22Rv1 (cell line): ENCODE data around the gene BTBD9.

ENCODE experiments used
- H3K27ac ChIP-seq: fragments of 450-650 bp; 2 replicates; pipeline ENCODE4 v1.5.1; 2017
- ZFX ChIP-seq: fragments of 450-650 bp; IDR thresholded peaks from 2 replicates; pipeline ENCODE4 v1.6.1; 2017; ENCODE audit warnings: antibody characterized with exemption, borderline replicate concordance
- TF ChIP-seq, protein P1 (sequence below): fragments of 450-650 bp; IDR thresholded peaks from 2 replicates; pipeline ENCODE4 v1.5.1; 2017; ENCODE audit warnings: mild to moderate bottlenecking

BTBD9 gene

DNA sequence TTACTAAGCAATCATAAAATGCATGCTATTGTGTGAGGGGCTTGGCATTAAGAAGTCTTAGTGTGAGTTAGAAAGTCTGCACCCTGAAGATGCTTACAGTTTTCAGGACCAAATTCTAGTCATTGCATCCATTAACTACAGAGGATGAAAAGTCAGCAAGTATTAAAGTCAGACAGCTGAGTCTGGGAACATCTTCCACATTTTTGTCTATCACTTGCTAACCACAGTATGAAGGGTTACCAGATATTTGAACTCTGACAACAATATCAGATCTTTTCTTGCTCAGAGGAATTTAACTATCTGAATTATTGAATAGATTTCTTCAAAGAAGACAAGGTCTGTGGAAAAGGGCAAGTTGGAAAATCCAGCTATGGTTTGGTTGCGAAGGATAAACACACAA, 264.4 kb downstream of the BTBD9 start:
- no peak overlapping the region for H3K27ac ChIP-seq
- TF ChIP-seq ZFX = no peak
- TF ChIP-seq, protein P1, sequence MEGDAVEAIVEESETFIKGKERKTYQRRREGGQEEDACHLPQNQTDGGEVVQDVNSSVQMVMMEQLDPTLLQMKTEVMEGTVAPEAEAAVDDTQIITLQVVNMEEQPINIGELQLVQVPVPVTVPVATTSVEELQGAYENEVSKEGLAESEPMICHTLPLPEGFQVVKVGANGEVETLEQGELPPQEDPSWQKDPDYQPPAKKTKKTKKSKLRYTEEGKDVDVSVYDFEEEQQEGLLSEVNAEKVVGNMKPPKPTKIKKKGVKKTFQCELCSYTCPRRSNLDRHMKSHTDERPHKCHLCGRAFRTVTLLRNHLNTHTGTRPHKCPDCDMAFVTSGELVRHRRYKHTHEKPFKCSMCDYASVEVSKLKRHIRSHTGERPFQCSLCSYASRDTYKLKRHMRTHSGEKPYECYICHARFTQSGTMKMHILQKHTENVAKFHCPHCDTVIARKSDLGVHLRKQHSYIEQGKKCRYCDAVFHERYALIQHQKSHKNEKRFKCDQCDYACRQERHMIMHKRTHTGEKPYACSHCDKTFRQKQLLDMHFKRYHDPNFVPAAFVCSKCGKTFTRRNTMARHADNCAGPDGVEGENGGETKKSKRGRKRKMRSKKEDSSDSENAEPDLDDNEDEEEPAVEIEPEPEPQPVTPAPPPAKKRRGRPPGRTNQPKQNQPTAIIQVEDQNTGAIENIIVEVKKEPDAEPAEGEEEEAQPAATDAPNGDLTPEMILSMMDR = no peak

DNA sequence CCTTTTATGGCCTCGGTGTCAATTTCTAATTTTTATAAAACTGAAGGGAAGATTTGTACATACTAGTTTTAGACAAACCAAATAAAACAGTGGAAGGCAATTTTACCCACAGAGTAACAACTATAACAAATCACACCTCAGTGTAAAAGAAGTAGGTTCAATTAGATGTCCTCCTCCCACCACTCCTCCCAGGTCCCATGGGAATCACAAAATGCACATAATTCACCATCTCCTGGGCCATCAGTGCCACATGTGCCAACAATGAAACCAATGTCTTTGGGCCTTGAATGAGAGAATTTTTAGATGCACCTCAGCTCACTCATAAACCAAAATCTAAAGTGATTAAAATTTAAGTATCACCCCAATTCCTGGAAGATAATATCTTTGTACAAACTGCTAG, 267.8 kb downstream of the BTBD9 start:
- H3K27ac ChIP-seq = no peak overlapping the region
- TF ChIP-seq ZFX = no peak
- TF ChIP-seq, protein P1 = no peak

DNA sequence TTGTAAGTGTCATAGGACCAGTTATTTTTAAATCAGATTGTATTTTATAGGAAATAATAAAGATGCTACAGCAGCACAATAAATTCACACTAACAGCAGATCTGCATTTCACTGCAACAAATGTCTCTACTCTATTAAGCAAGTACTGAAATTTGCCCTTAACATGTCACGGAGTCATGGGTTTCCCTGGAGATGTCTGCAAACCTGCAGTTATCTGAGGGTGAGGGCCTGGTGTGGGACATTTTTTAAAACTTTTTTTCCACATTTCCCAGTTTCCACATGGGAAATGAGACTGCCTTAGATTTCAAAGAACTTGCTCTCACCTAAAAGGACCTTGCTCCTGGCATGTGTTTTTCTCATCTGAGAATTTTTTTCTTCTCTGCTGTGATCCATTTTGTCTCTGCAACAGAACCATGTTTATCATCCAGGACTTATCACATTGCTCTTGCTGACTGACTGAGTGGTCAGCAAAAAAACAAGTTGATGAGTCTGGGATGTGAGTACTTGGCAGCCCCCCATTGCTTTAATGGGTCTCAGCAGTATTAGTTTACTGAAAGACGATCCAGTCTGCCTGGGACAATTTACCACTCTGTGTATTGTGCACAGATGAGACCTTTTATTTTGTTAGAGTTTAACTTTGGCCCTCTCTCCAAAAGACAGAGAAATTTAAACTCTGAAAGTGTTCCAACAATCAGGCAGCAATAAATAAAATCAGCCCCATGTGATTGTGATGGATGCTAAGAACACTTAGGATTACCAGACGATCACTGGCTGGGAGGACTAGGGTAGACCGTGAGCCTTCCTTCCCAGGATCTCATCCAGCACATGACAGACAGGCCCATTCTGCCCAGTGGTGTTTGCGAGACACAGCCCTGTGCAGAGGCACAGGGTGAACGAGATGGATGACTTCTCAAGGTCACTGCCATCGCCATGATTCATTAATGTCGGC, 268.8 kb downstream of the BTBD9 start:
- H3K27ac ChIP-seq = no peak overlapping the region
- TF ChIP-seq, protein P1 = no peak
- TF ChIP-seq ZFX = no peak

DNA sequence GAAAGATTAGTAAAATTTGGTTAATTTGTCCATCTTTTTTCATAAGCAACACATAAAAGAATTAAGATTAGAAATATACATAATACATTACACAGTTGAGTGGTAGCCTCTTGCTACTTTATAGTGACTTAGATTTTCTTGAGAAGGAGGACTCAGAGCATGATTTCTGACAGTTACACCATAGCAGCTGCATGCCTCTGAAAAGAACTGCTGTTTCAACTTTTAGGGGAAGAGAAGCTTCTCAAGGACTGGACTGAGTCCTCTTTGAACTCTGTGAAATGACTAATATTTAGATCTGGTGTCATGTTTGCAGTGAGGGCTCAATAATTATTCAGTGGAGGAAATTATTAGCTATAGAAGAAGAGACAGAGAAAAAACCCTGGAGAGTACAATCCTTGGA, 272.5 kb downstream of the BTBD9 start:
- no peak overlapping the region for H3K27ac ChIP-seq
- TF ChIP-seq, protein P1 = no peak
- no peak for TF ChIP-seq ZFX

DNA sequence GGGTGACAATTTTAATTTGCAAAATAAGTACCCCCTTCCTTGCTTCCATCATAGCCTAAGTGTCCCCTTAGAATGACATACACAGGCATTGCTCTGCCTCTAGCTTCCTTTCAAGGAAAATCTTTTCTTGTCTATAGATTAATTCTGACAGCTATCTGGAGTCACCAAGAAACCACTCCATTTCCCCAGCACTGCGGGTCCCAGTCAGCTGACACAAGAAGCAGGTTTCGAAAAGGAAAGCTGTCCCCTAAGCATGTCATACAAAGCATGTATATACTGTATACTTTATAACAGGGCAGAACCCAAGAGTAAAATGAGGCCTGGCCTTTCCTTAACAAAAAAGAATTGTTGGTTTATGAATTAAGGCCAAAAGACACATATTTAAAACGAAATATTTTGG, 273.5 kb downstream of the BTBD9 start:
- H3K27ac ChIP-seq = no peak overlapping the region
- no peak for TF ChIP-seq ZFX
- TF ChIP-seq, protein P1 = no peak

DNA sequence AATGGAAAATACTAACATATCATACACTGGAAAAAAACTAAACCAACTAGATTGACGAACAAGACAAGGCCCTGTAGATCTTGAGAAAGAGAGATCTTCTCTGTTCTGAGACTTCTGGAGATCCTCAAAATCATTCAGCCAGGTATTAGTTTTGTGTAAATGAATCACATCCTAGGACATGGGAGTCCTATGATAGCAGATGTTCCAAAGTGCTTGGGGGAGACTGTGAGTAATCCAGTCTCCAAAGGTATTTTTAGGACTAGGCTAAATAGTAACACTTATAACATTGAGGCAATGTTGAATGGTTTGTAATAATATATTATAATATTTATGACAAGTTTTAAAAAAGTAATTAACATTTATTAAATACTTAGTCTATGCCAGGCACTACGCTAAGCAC, 275.0 kb downstream of the BTBD9 start:
- TF ChIP-seq ZFX = no peak
- TF ChIP-seq, protein P1 = no peak
- no peak overlapping the region for H3K27ac ChIP-seq

DNA sequence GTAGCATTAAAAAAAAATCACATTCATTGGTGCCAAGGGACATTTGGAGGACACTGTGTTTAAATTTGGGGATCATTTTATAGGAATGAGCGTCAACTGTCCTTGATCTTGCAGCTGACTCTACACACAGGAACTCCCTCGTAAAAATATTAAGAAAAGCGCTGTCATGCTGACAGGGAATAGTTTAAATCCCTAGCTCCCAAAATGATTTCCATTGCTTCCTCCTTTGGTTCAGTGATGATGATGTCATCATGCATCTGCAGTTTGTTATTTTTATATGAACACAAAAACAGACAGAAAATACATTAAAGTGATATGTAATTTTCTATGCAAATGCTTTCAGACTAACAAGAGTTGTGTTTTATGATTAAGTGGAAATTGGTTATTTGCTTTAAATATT, 275.6 kb downstream of the BTBD9 start:
- TF ChIP-seq ZFX = no peak
- TF ChIP-seq, protein P1 = no peak
- no peak overlapping the region for H3K27ac ChIP-seq
